IgD-negative memory B cell (primary cell): ENCODE data around the gene HOXD13. TPM values are rescaled to one million over a fixed set of nuclear protein-coding genes. Genes with fewer than 3 reads are reported as not detected.

ENCODE experiments used
- H3K27ac Mint-ChIP-seq, 3 donors: one replicate each; pipeline ENCODE4 v1.8.0; 2020 to 2022; ENCODE audit warnings: mild to moderate bottlenecking in 3 of 3, mixed read lengths in 3 of 3, moderate library complexity in 1 of 3
- H3K27me3 Mint-ChIP-seq: one replicate; pipeline ENCODE4 v1.8.0; 2021; ENCODE audit warnings: mixed read lengths
- H3K36me3 Mint-ChIP-seq: one replicate; pipeline ENCODE4 v1.8.0; 2020; ENCODE audit warnings: mild to moderate bottlenecking, mixed read lengths
- H3K4me1 Mint-ChIP-seq, 3 donors: one replicate each; pipeline ENCODE4 v1.8.0; 2020 to 2022; ENCODE audit warnings: mixed read lengths in 3 of 3, mild to moderate bottlenecking in 1 of 3
- H3K4me3 Mint-ChIP-seq, 4 donors: one replicate each; pipeline ENCODE4 v1.8.0; 2020 to 2022; ENCODE audit warnings: mild to moderate bottlenecking in 4 of 4, mixed read lengths in 4 of 4, moderate library complexity in 3 of 4
- H3K9me3 Mint-ChIP-seq, 3 donors: one replicate each; pipeline ENCODE4 v1.8.0; 2020 to 2021; ENCODE audit warnings: mixed read lengths in 3 of 3, mild to moderate bottlenecking in 1 of 3
- polyA plus RNA-seq: library from polyadenylated mRNA; unstranded; fragments of 300-500 nt; fragmentation: Illumina TruSeq; gene quantifications from one replicate; pipeline ENCODE4 v1.2.3, GENCODE V29; 2021

HOXD13 gene
- polyA plus RNA-seq, 1 donor from 2014 or later = not detected

DNA sequence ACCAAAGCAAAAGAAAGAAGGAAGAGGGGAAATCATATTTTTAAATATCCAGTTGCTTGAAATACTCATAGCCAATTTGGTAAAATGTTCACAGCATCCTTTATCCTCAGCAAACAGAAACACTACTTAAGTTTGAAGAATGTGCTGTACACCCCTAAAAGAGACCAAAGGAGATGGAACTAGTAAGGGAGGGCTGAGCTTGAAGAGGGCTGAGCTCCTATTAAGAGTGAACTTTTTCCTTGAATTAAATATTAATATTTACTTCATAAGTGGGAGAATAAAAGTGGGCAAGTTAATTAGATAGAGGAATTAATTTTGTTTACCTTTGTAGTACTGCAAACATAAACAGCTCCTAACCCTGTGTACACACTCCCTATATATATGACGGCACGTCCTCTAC, 15.7 kb upstream of the HOXD13 start:
- H3K4me1 Mint-ChIP-seq = peaks cover 0 to 6% (median 2%) of the 10 kb centered on the region in 3 donors
- peak overlapping the region in 1 of 3 donors; percentile 61 for H3K27ac Mint-ChIP-seq
- peak overlapping the region in 1 of 4 donors; percentile 36 for H3K4me3 Mint-ChIP-seq
- peaks cover 1% of the 10 kb centered on the region for H3K36me3 Mint-ChIP-seq
- H3K9me3 Mint-ChIP-seq = peaks cover 4 to 17% (median 6%) of the 10 kb centered on the region in 3 donors
- peaks cover 60% of the 10 kb centered on the region for H3K27me3 Mint-ChIP-seq

GRCh38 chr2:176078541-176079284, 13.8 kb upstream of the HOXD13 start:
- Mint-ChIP-seq H3K36me3 (peaks cover 1% of the 10 kb centered on the region), H3K27me3 (peaks cover 56% of the 10 kb centered on the region), H3K9me3 (peaks cover 4 to 17% (median 6%) of the 10 kb centered on the region in 3 donors), H3K27ac (peak overlapping the region; percentile 88 to 95 (median 93)), H3K4me1 (peaks cover 0 to 6% (median 2%) of the 10 kb centered on the region in 3 donors), H3K4me3 (peak overlapping the region in 2 of 4 donors; percentile 80 to 88)

- peak overlapping the region in 3 of 4 donors; percentile 43 to 88 (median 80) for H3K4me3 Mint-ChIP-seq
- H3K36me3 Mint-ChIP-seq = peaks cover 1% of the 10 kb centered on the region
- peak overlapping the region; percentile 88 to 95 (median 93) for H3K27ac Mint-ChIP-seq
- H3K27me3 Mint-ChIP-seq = peaks cover 58% of the 10 kb centered on the region
- H3K9me3 Mint-ChIP-seq = peaks cover 4 to 17% (median 6%) of the 10 kb centered on the region in 3 donors
- H3K4me1 Mint-ChIP-seq = peaks cover 0 to 6% (median 2%) of the 10 kb centered on the region in 3 donors
Observed at GRCh38 chr2:176079285-176079830, 13.2 kb upstream of the HOXD13 start.

GRCh38 chr2:176079831-176080539, 12.5 kb upstream of the HOXD13 start:
- peaks cover 58% of the 10 kb centered on the region for H3K27me3 Mint-ChIP-seq
- peaks cover 1% of the 10 kb centered on the region for H3K36me3 Mint-ChIP-seq
- peak overlapping the region; percentile 88 to 96 (median 95) for H3K27ac Mint-ChIP-seq
- peaks cover 4 to 19% (median 6%) of the 10 kb centered on the region in 3 donors for H3K9me3 Mint-ChIP-seq
- peaks cover 0 to 6% (median 2%) of the 10 kb centered on the region in 3 donors for H3K4me1 Mint-ChIP-seq
- peak overlapping the region in 2 of 4 donors; percentile 43 to 88 for H3K4me3 Mint-ChIP-seq

DNA sequence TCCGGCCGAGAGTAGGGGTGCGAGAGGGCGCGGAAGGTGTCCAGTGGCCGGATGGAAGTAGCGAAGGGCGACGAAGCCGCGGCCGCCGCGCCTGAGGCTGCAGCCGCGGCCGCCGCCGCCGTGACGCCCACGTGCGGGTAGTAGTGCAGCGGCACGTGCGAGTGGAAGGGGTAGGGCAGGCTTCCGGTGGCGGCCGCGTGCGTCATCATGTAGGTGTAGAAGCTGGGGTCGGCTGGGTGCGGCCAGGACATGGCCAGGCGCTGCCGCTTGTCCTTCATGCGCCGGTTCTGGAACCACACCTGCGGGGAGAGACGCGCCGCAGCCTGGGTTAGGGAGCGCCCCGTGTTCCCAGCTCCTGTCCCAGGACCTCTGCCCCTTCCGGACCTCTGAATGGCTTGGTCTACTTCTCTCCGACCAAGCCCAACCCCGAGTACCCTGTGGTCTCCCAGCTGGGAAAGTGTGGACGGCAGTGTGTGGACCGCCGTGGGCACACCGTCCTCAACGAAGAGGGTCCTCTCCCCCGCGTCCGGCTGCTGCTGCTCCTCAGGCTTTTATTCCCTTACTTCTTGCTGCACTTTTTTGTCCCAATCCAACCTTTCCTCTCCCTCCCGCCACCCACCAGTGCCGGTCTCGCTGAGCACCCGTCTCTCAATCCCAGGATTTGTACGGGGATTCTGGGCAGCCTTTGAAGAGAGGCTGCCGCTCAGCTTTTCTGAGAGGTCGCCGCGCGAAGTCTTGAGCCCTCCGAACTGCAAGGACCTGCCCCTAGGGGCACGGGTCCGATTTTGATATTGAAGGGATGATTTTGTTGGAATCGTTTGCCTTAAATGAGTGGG, 11.8 kb upstream of the HOXD13 start:
- Mint-ChIP-seq H3K27ac (peak overlapping the region; percentile 91 to 96 (median 92)), H3K27me3 (peaks cover 50% of the 10 kb centered on the region), H3K4me1 (peaks cover 0 to 6% (median 2%) of the 10 kb centered on the region in 3 donors), H3K4me3 (peak overlapping the region in 3 of 4 donors; percentile 52 to 75 (median 67)), H3K36me3 (peaks cover 1% of the 10 kb centered on the region), H3K9me3 (peaks cover 4 to 19% (median 6%) of the 10 kb centered on the region in 3 donors)

GRCh38 chr2:176081376-176081836, 11.1 kb upstream of the HOXD13 start:
- H3K9me3 Mint-ChIP-seq = peaks cover 3 to 15% (median 6%) of the 10 kb centered on the region in 3 donors
- H3K4me3 Mint-ChIP-seq = peak overlapping the region in 3 of 4 donors; percentile 52 to 75 (median 67)
- H3K27ac Mint-ChIP-seq = peak overlapping the region; percentile 91 to 96 (median 92)
- peaks cover 49% of the 10 kb centered on the region for H3K27me3 Mint-ChIP-seq
- peaks cover 1% of the 10 kb centered on the region for H3K36me3 Mint-ChIP-seq
- peaks cover 0 to 6% (median 2%) of the 10 kb centered on the region in 3 donors for H3K4me1 Mint-ChIP-seq

GRCh38 chr2:176081837-176082524, 10.5 kb upstream of the HOXD13 start:
- Mint-ChIP-seq H3K9me3 (peaks cover 1 to 17% (median 6%) of the 10 kb centered on the region in 3 donors), H3K4me3 (peak overlapping the region in 2 of 4 donors; percentile 67 to 72), H3K4me1 (peaks cover 0 to 6% (median 2%) of the 10 kb centered on the region in 3 donors), H3K27me3 (peaks cover 51% of the 10 kb centered on the region), H3K36me3 (peaks cover 1% of the 10 kb centered on the region), H3K27ac (peak overlapping the region; percentile 90 to 96 (median 91))

GRCh38 chr2:176082525-176082823, 10.0 kb upstream of the HOXD13 start:
- H3K9me3 Mint-ChIP-seq = peaks cover 1 to 18% (median 6%) of the 10 kb centered on the region in 3 donors
- peaks cover 0 to 6% (median 2%) of the 10 kb centered on the region in 3 donors for H3K4me1 Mint-ChIP-seq
- peak overlapping the region in 2 of 4 donors; percentile 43 to 57 for H3K4me3 Mint-ChIP-seq
- peak overlapping the region; percentile 86 to 96 (median 90) for H3K27ac Mint-ChIP-seq
- peaks cover 56% of the 10 kb centered on the region for H3K27me3 Mint-ChIP-seq
- H3K36me3 Mint-ChIP-seq = peaks cover 2% of the 10 kb centered on the region

- H3K36me3 Mint-ChIP-seq = peaks cover 2% of the 10 kb centered on the region
- peaks cover 61% of the 10 kb centered on the region for H3K27me3 Mint-ChIP-seq
- H3K4me3 Mint-ChIP-seq = peak overlapping the region in 2 of 4 donors; percentile 57 to 82
- peak overlapping the region; percentile 86 to 96 (median 90) for H3K27ac Mint-ChIP-seq
- peaks cover 1 to 18% (median 6%) of the 10 kb centered on the region in 3 donors for H3K9me3 Mint-ChIP-seq
- peaks cover 0 to 6% (median 2%) of the 10 kb centered on the region in 3 donors for H3K4me1 Mint-ChIP-seq
Observed at GRCh38 chr2:176082824-176083751, 9.4 kb upstream of the HOXD13 start.

DNA sequence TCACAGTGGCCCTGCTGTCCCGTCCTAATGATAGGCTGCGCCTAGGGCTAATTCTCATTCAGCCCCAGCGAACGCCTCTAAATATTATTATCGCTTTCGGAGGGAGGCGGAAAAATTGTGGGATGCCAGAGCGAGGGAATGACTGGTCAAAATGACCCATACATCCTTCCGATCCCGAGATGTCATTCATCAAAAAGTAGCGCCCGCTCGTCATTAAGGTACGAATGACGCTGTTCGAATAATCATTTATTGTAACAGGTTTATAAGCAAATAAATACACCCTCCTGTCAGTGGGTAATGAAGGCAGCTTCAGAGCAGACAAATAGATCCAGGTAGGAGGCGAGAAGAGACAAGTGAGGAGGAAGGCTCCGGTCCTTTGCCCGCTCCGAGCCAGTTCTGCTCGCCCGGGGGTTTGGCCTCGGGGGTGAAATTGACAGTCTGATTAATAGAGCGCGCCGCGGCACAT, 8.7 kb upstream of the HOXD13 start, which contains the start of gene EVX2:
Gene EVX2 (minus strand): TSS at position 167 of the 466 bp plus-strand sequence. CDS start 186 bp downstream, outside the sequence.
- H3K4me3 Mint-ChIP-seq = peak within 1 kb of the TSS; percentile 34 to 82 (median 72)
- H3K27me3 Mint-ChIP-seq = peaks cover 65% of the 10 kb centered on the region
- peak within 1 kb of the TSS; percentile 90 to 96 (median 91) for H3K27ac Mint-ChIP-seq
- peaks cover 0 to 14% (median 1%) of the 10 kb centered on the region in 3 donors for H3K9me3 Mint-ChIP-seq
- peaks cover 0 to 5% (median 0%) of the 10 kb centered on the region in 3 donors for H3K4me1 Mint-ChIP-seq
- H3K36me3 Mint-ChIP-seq = peaks cover 2% of the 10 kb centered on the region

- peaks cover 0 to 13% (median 0%) of the 10 kb centered on the region in 3 donors for H3K9me3 Mint-ChIP-seq
- peaks cover 0 to 4% (median 0%) of the 10 kb centered on the region in 3 donors for H3K4me1 Mint-ChIP-seq
- H3K27ac Mint-ChIP-seq = peak overlapping the region; percentile 86 to 96 (median 91)
- H3K4me3 Mint-ChIP-seq = peak overlapping the region in 3 of 4 donors; percentile 34 to 70 (median 43)
- peaks cover 2% of the 10 kb centered on the region for H3K36me3 Mint-ChIP-seq
- peaks cover 66% of the 10 kb centered on the region for H3K27me3 Mint-ChIP-seq
Observed at GRCh38 chr2:176084611-176085119, 7.9 kb upstream of the HOXD13 start.

DNA sequence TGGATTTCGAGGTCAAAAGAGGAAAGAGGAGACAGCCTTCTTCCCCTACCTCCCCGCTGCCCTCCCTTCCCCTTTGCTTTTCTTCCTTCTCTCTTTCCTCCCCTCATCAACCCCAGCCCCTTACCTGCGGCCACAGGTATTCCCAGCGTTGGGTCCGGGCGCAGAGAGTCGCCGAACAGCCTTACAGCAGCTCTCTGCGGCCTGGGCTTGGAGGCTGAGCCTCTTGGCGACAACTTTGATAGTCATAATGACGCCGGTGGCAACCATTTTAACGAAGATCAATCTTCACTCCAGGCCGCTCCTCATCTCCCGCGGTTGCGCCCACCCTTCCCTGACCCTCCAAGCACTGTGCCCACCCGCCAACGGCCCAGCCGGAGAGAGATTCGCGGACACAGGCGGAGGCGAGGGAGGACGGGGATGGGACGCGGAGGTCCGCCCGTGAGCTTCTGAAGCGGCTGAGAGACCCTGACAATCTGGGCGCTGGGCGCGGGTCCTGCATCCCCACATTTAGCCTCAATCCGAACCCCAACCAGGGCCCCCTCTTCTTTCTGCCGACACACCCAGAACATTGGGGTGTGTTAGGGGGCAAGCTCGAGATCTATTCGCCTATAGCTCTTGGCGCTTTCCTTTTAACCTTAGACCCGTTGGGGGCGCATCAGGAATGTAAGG, 7.3 kb upstream of the HOXD13 start:
- H3K4me1 Mint-ChIP-seq = peaks cover 0 to 4% (median 0%) of the 10 kb centered on the region in 3 donors
- peaks cover 72% of the 10 kb centered on the region for H3K27me3 Mint-ChIP-seq
- H3K4me3 Mint-ChIP-seq = peak overlapping the region in 3 of 4 donors; percentile 26 to 72 (median 43)
- H3K36me3 Mint-ChIP-seq = peaks cover 2% of the 10 kb centered on the region
- H3K27ac Mint-ChIP-seq = peak overlapping the region; percentile 86 to 96 (median 91)
- H3K9me3 Mint-ChIP-seq = peaks cover 0 to 13% (median 0%) of the 10 kb centered on the region in 3 donors
